ENCODE data around the gene KRTAP27-1.

KRTAP27-1 gene

GRCh38 chr21:30289215-30289614 lies 48.3 kb downstream of the KRTAP27-1 start, which contains the start of gene KRTAP25-1:
Gene KRTAP25-1, minus strand, starts transcription at chr21:30289514. Its CDS starts 24 bp downstream, at chr21:30289490.
- DNase-seq (ENCODE audit: low read depth) = no peak

Measured in CMK (cell line).